GM19240 (cell line): ENCODE data around the gene SLC25A19.
"Not testable (repeated sequence)": the region's sequence is repeated elsewhere in the genome, so short reads cannot be mapped to it uniquely, and the experiment has no call there.

Experiments used
- DNase-seq: peaks from one replicate; pipeline ENCODE4 v3.0.0; 2011; ENCODE audit warnings: low spot score; ENCODE audit not compliant: insufficient read length

SLC25A19 gene

DNA sequence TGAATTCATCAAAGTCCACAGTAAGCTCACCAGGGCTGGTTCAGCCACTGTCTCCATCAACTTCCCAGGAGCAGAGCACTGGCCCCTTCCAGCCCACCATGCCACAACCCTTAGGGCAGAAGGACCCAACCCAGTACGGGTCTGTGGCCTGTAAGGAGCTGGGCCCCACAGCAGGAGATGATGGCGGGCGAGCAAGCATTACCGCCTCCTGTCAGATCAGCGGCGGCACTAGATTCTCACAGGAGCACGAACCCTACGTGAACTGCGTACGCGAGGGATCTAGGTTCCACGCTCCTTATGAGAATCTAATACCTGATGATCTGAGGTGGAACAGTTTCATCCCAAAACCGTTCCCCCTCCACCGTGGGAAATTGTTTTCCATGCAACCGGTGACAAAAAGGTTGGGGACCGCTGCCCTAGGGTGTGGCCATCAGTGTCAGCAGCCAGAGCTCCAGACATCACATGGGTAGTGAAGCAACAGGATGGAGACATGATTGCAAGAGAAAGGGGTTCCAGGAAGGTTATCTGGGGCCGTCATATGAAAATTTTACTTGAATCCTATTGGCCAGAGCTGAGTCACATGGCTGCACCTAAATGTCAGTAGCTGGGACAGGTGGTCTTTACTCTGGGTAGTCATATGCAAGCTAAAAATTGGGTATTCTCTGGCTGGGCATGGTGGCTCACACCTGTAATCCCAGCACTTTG lies 12.4 kb upstream of the SLC25A19 start:
- DNase-seq: no peak

GRCh38 chr17:75301049-75301448 lies 11.8 kb upstream of the SLC25A19 start:
- no peak for DNase-seq

DNA sequence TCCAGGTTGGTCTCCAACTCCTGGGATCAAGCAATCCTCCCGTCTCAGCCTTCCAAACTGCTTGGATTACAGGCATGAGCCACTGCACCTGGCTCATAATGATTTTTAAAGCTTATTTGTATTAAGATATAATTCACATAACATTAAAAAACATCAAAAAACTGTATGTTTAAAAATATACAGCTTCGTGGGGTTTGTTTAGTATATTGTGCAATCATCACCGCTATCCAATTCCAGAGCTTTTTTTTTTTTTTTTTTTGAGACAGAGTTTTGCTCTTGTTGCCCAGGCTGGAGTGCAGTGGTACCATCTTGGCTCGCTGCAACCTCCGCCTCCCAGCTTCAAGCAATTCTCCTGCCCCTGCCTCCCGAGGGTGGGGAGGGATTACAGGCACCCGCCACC lies 11.0 kb upstream of the SLC25A19 start:
- DNase-seq: no peak

DNA sequence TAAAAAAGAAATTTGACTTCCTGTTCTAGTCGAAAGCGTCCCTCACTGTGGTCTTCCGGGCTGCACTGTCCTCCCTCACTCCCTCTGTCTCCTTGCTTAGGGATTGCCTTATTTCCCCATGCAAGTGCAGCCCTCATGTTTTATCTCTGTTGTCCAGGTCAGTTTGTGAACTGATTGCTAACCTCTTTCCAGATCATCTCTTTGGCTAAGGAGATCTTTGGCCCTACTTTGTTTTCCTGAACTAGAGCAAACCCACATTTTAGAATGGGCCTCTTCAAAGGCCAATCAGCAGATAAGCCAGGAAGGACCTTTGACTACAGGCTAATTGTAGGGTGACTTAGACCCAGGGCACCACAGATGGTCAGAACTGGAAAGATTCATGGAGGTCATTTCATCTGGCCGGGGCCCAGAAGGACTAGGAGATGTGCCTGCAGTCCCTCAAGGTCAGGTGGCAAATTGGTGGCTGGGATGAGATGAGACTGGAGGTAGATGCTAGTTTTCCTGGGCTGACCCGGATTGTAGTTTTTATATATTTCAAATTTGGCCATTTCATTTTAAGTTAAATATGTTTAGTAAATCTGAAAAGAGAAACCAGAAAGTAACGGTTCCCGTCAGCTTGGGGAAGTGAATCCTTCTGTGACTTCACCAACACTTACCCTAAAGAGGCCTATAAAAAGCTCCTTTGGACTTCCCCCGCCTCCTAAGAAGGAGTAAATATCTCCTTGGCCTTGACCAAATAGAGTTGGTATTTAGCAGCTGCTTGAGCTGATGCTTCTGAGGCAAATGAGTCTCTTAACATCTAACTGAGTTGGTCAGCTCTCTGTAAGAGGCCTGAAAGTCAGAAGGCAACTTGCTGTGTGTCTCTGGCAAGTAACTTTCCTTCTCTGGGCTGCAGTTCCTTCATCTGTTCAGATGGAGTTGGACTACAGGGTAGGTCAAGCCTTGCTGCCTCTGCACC lies 6.2 kb upstream of the SLC25A19 start:
- peak; percentile 16 for DNase-seq

DNA sequence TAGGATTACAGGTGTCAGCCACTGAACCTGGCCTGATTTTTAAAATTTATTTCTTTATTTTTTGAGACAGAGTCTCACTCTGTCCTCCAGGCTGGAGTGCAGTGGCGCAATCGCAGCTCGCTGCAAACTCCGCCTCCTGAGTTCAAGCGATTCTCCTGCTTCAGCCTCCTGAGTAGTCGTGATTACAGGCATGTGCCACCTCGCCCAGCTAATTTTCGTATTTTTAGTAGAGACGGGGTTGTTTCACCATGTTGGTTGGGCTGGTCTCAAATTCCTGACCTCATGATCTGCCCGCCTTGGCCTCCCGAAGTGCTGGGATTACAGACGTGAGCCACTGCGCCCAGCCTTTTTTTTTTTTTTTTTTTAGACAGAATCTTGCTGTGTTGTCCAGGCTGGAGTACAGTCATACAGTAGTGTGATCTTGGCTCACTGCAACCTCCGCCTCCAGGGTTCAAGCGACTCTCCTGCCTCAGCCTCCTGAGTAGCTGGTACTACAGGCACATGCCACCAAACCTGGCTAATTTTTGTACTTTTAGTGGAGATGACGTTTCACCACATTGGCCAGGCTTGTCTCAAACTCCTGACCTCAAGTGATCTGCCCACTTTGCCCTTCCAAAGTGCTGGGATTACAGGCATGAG lies 3.7 kb upstream of the SLC25A19 start:
- not testable (repeated sequence) for DNase-seq

DNA sequence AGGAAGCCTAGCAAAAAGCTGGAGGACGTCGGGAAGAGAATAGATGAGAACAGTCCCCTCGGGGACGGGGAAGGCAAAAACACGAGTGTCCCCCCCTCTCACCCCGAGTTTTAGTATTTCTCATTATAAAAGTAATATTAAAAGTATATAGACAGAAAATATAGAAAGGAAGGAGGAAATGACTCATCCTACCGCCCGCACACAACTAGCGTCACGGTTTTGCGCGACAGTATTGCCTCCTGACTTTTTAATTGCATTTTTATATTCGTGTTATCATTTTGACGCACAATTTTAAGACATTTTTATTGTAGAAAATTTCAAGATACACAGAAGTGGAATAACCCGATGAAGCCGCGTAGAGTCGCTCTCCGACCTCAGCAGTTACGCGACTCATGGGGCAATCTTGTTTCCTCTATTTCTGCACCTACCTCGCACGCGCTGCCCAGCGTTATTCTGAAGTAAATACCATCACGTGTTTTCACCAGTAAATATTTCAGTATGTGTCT lies 652 bp upstream of the SLC25A19 start:
- DNase-seq: no peak

DNA sequence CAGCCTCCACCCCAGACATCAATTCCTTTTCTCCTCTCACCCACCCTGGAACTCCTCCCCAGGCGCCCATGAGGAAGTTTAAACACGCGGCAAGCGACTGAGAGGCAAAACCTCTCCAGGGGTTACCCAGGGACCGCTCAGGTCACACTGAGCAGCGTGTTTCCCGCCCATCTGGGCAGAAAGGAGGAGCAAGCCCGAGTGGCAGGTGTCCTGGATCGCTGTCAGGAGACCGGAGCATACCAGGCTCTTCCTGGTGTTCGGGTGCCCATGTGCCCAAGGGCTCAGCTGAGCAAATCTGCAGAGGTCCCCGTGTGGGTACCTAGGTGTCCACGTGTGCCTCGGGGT lies 491 bp downstream of the SLC25A19 start:
- peak; percentile 27 for DNase-seq

GRCh38 chr17:75288359-75288758 lies 874 bp downstream of the SLC25A19 start:
- no peak for DNase-seq

DNA sequence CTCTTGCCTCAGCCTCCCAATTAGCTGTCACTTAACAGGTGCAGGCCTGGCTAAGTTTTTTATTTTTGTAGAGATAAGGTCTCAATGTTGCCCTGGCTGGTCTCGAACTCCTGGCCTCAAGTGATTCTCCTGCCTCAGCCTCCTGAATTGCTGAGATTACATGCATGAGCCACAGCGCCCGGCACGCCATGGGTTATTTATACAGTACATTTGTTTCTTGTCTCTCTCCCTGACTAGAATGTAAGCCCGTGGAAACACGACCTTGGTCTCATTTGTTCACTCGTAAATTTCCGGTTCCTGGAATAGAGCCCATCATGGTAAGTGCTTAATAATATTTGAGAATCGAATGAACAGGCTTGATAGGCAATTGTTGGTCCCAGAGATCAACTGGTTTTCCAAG lies 2.0 kb downstream of the SLC25A19 start:
- no peak for DNase-seq

DNA sequence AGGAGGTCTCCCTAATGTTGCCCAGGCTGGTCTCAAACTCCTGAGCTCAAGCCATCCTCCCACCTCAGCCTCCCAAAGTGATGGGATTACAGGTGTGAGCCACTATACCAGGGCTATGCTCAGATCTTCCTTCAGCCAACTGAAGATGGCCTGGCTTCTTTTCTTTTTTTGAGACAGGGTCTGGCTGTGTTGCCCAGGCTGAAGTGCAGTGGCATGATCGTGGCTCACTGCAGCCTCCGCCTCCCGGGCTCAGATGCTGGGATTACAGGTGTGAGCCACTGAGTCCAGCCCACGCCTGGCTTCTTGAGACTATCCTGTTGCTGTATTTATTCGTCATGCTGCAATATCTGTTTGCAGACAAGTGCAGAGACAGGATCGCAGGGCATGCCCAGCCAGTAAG lies 4.1 kb downstream of the SLC25A19 start:
- DNase-seq: no peak

DNA sequence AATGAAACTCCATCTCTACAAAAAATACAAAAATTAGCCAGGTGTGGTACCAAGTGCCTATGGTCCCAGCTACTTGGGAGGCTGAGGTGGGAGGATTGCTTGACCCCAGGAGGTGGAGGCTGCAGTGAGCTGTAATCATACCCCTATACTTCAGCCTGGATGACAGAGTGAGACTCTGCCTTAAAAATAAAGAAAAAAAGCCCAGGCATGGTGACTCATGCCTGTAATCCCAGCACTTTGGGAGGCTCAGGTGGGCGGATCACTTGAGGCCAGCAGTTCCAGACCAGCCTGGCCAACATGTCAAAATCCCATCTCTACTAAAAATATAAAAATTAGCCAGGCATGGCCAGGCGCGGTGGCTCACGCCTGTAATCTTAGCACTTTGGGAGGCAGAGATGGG lies 9.0 kb downstream of the SLC25A19 start:
- DNase-seq: not testable (repeated sequence)

DNA sequence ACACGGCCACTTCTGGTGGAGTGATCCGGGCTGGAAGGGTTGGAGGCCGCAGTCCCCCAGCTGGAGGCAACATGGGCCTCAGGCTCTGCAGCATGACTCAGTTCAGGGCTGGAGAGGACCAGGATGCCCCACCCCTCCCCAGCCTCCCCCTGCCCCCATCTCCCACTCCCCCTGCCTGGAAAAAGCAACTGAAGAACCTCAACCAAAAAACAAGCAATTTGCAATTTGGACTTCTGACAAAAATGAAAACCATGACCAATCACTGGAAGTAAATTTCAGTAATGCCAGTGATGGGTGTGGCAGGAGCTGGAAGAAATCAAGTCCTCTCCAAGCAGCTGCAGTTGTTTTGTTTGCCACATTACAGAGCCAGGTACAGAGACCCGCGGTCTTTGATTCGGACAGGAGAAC lies 11.6 kb downstream of the SLC25A19 start:
- DNase-seq: no peak

GRCh38 chr17:75273977-75274708 lies 15.1 kb downstream of the SLC25A19 start:
- no peak for DNase-seq

GRCh38 chr17:75272848-75273184 lies 16.4 kb downstream of the SLC25A19 start:
- DNase-seq: no peak

DNA sequence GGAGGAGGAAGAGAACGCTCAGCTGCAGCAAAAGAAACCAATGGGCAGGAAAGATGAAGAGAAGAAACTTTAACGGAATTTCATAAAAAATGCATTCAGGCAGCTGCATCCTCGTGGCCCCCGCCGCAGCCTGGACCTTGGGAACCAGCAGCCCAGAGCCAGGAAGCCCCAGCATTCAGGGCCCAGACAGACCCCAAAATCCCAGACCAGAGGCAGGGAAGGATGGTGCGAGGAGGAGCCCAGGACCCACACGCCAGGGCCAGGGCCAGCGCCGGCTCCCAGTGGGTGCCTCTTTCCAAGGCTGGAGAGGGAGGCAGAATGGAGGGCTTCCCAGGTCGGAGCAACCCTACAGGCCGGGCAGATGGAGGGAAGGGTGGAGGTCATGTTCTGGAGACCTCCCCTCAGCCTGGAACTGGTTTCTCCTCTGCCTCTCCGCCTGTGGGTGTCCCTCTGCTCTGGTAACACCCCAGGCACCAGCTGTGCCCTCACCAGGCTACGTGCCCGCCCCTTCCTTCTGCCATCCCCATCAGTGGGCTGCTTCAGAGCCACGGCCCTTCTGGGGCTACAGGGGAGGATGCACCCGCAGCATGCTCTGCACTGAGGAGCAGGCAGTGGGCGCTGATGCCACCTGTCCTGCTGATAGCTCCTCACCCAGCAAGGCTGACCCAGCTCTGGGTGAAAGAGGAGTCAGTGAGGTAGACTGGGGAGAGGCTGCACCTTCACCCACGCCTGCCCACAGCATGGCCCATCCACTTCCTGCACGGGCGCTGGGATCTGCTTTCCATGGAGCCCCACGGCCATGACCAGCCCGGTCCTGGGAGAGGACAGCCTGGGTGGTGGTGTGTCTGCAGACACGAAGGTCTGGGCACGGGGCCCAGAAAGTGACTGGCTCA lies 17.0 kb downstream of the SLC25A19 start:
- no peak for DNase-seq

GRCh38 chr17:75271233-75271954 lies 17.8 kb downstream of the SLC25A19 start:
- peak; percentile 86 for DNase-seq

GRCh38 chr17:75270966-75271232 lies 18.3 kb downstream of the SLC25A19 start, which contains the start of gene MIF4GD:
Gene MIF4GD, minus strand, starts transcription at chr17:75271231. Its CDS starts 1,036 bp downstream, at chr17:75270195.
- no peak for DNase-seq

- peak; percentile 35 for DNase-seq
Measured at GRCh38 chr17:75270218-75270965, 18.8 kb downstream of the SLC25A19 start.

- no peak for DNase-seq
Measured at GRCh38 chr17:75269844-75270217, 19.4 kb downstream of the SLC25A19 start.
